ENCODE results near the gene PNMA6A. TPM values are rescaled to one million over a fixed set of nuclear protein-coding genes. Genes with fewer than 3 reads are reported as not detected.
"Not testable (repeated sequence)": the region's sequence is repeated elsewhere in the genome, so short reads cannot be mapped to it uniquely, and the experiment has no call there.

PNMA6A gene
- total and polyA plus RNA-seq, 2 of the 4 experiments (the other 2 are of a cell fraction) = 0.18 to 0.21 TPM

GRCh38 chrX:153083238-153083923 is 11.1 kb downstream of the PNMA6A start:
- H3K56ac ChIP-seq (ENCODE audit: extremely low read depth, insufficient read depth, low read length); H2BK20ac ChIP-seq (ENCODE audit: low read depth, low read length); in situ Hi-C loops (cut with MboI; ENCODE audit: low sequenced_read_pairs); CTCF ChIA-PET; H3K9ac ChIP-seq (ENCODE audit: low read depth, low read length); H4K20me1 ChIP-seq (ENCODE audit: insufficient read depth, low read length); H3K9me3 ChIP-seq (ENCODE audit: control insufficient read depth, insufficient read depth, low read length); H3K27me3 ChIP-seq (ENCODE audit: control insufficient read depth, insufficient read depth, low read length); DNase-seq; H3K79me1 ChIP-seq (ENCODE audit: low read depth in 1 of 2, low read length in 2 of 2); H4K8ac ChIP-seq (ENCODE audit: low read depth in 2 of 2, low read length in 2 of 2); POLR2A ChIA-PET (ENCODE audit: unreplicated experiment); H2BK5ac ChIP-seq (ENCODE audit: low read depth, low read length, poor library complexity, severe bottlenecking); intact Hi-C loops (cut with micrococcal nuclease); H3K18ac ChIP-seq (ENCODE audit: low read depth, low read length); H3K23ac ChIP-seq (ENCODE audit: low read depth, low read length); H3K27ac ChIP-seq (ENCODE audit: insufficient read depth, low read length); H3K4me3 ChIP-seq (ENCODE audit: insufficient read depth, low read depth, low read length); H2BK120ac ChIP-seq (ENCODE audit: low read depth, low read length); H2AFZ ChIP-seq (replicated peaks; ENCODE audit: low read length, poor library complexity); BruUV-seq (replicated peaks); H4K5ac ChIP-seq (ENCODE audit: low read depth, low read length); H3K4ac ChIP-seq (ENCODE audit: low read depth, low read length); H2AK5ac ChIP-seq (ENCODE audit: low read depth, low read length); H3K4me1 ChIP-seq (ENCODE audit: control insufficient read depth, insufficient read depth, low read length); H2BK15ac ChIP-seq (ENCODE audit: low read depth, low read length); dilution Hi-C loops (cut with HindIII; ENCODE audit: low sequenced_read_pairs, unreplicated experiment); H3K9me1 ChIP-seq (ENCODE audit: insufficient read depth, low read length); H4K91ac ChIP-seq (ENCODE audit: insufficient read depth, low read depth, low read length); H3K4me2 ChIP-seq (ENCODE audit: low read depth, low read length); H3K36me3 ChIP-seq (ENCODE audit: control insufficient read depth, insufficient read depth, low read length); H2AK9ac ChIP-seq (replicated peaks; ENCODE audit: low read depth, low read length, poor library complexity); ATAC-seq (ENCODE audit: low read depth); H3K14ac ChIP-seq (replicated peaks; ENCODE audit: low read depth, low read length): not testable (repeated sequence)
- WGBS, 2 experiments (ENCODE audit: extremely low coverage in 2 of 2, insufficient read length in 1 of 2) = no CpG with 5 or more reads among the region's 23 CpGs
